ENCODE data around the gene CD163. TPM values are rescaled to one million over a fixed set of nuclear protein-coding genes. Genes with fewer than 3 reads are reported as not detected.

The CD163 gene
- total RNA-seq, 1 donor, result not detected

- TF ChIP-seq, protein P1, sequence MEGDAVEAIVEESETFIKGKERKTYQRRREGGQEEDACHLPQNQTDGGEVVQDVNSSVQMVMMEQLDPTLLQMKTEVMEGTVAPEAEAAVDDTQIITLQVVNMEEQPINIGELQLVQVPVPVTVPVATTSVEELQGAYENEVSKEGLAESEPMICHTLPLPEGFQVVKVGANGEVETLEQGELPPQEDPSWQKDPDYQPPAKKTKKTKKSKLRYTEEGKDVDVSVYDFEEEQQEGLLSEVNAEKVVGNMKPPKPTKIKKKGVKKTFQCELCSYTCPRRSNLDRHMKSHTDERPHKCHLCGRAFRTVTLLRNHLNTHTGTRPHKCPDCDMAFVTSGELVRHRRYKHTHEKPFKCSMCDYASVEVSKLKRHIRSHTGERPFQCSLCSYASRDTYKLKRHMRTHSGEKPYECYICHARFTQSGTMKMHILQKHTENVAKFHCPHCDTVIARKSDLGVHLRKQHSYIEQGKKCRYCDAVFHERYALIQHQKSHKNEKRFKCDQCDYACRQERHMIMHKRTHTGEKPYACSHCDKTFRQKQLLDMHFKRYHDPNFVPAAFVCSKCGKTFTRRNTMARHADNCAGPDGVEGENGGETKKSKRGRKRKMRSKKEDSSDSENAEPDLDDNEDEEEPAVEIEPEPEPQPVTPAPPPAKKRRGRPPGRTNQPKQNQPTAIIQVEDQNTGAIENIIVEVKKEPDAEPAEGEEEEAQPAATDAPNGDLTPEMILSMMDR (IDR thresholded peaks at IDR 0.05; ENCODE audit: insufficient read depth, low read depth, low read length), result no peak
- no peak for DNase-seq (ENCODE audit: low read depth)
- no peak overlapping the region for H3K4me3 ChIP-seq (ENCODE audit: low read depth, low read length)
These were observed 17.1 kb downstream of the CD163 start for GRCh38 chr12:7486512-7486911.

DNA sequence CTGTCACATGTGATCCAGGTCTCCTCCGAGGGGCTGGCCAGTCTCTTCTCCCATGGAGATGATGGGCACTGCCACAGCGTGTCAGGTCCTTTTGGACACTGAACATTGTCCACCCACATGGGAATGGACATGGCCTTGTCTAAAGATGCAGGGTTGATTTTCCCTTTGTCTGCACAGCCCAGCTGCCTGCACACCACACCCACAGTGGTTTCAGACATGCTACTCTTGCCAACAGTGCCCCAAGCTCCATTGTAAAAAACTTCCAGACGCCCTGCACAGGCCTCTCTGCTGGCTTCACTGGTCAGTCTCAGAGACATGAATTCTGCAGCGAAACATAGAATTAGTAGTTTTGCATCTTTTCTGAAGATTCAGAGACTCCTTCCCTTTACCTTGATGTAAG is 18.5 kb downstream of the CD163 start:
- TF ChIP-seq, protein P1 (IDR thresholded peaks at IDR 0.05; ENCODE audit: insufficient read depth, low read depth, low read length), result no peak
- DNase-seq (ENCODE audit: low read depth), result no peak
- no peak overlapping the region for H3K4me3 ChIP-seq (ENCODE audit: low read depth, low read length)

DNA sequence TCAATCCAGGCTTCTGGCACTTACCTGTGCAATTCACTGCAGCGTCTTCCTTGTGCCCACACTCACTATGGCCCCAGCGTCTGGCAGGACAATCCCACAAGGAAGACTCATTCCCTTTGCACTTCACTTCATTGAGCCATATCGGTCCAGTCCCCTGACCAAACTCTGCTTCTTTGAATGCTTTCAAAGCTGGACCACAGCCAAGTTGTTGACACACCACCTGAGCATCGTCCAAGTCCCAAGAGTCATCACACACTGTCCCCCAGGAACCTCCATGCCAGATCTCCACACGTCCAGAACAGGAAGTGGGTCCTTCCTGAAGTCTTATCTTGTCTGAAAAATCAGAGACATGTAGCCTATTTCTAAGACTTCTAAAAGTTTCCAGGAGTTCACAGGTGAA is 20.2 kb downstream of the CD163 start:
- TF ChIP-seq, protein P1 (IDR thresholded peaks at IDR 0.05; ENCODE audit: insufficient read depth, low read depth, low read length), result no peak
- no peak for DNase-seq (ENCODE audit: low read depth)
- no peak overlapping the region for H3K4me3 ChIP-seq (ENCODE audit: low read depth, low read length)

- peak; percentile 47 for DNase-seq (ENCODE audit: low read depth)
- TF ChIP-seq, protein P1 (IDR thresholded peaks at IDR 0.05; ENCODE audit: insufficient read depth, low read depth, low read length), result no peak
- no peak overlapping the region for H3K4me3 ChIP-seq (ENCODE audit: low read depth, low read length)
These were observed 23.8 kb downstream of the CD163 start for GRCh38 chr12:7479771-7480170.

DNA sequence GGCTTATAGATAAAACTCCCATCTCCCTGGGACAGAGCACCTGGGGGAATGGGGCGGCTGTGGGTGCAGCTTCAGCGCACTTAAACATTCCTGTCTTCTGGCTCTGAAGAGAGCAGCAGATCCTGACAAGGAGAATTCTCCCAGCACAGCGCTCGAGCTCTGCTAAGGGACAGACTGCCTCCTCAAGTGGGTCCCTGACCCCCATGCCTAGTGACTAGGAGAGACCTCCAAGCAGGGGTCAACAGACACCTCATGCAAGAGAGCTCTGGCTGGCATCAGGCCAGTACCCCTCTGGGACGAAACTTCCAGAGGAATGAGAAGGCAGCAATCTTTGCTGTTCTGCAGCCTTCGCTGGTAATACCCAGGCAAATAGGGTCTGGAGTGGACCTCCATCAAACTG is 31.5 kb downstream of the CD163 start:
- no peak overlapping the region for H3K4me3 ChIP-seq (ENCODE audit: low read depth, low read length)
- TF ChIP-seq, protein P1 (IDR thresholded peaks at IDR 0.05; ENCODE audit: insufficient read depth, low read depth, low read length), result no peak
- no peak for DNase-seq (ENCODE audit: low read depth)

- TF ChIP-seq, protein P1 (IDR thresholded peaks at IDR 0.05; ENCODE audit: insufficient read depth, low read depth, low read length), result peak; percentile 95
- H3K4me3 ChIP-seq (ENCODE audit: low read depth, low read length), result no peak overlapping the region
- peak; percentile 65 for DNase-seq (ENCODE audit: low read depth)
These were observed 43.0 kb downstream of the CD163 start for GRCh38 chr12:7460375-7461259.

All from fibroblast of villous mesenchyme (primary cell).